Measurements from ENCODE around the gene RAB3GAP1. TPM values are rescaled to one million over a fixed set of nuclear protein-coding genes. Genes with fewer than 3 reads are reported as not detected.

RAB3GAP1 gene
- total RNA-seq, 4 donors from 2014 or later = 46.0 to 54.8 (median 51.1) TPM

GRCh38 chr2:135168204-135168856 is 116.2 kb downstream of the RAB3GAP1 start:
- no peak for TF ChIP-seq CTCF (IDR thresholded peaks at IDR 0.05; ENCODE audit: low read depth)

- TF ChIP-seq CTCF (IDR thresholded peaks at IDR 0.05; ENCODE audit: low read depth) = no peak
These were observed 118.0 kb downstream of the RAB3GAP1 start for GRCh38 chr2:135169900-135170753.

- TF ChIP-seq CTCF (IDR thresholded peaks at IDR 0.05; ENCODE audit: low read depth) = no peak
These were observed 122.1 kb downstream of the RAB3GAP1 start for GRCh38 chr2:135174049-135174809.

- no peak for TF ChIP-seq CTCF (IDR thresholded peaks at IDR 0.05; ENCODE audit: low read depth)
These were observed 122.7 kb downstream of the RAB3GAP1 start for GRCh38 chr2:135174810-135175093.

GRCh38 chr2:135175177-135175576 is 123.1 kb downstream of the RAB3GAP1 start:
- TF ChIP-seq CTCF (IDR thresholded peaks at IDR 0.05; ENCODE audit: low read depth) = no peak

GRCh38 chr2:135179689-135180088 is 127.6 kb downstream of the RAB3GAP1 start:
- no peak for TF ChIP-seq CTCF (IDR thresholded peaks at IDR 0.05; ENCODE audit: low read depth)

GRCh38 chr2:135182190-135182589 is 130.1 kb downstream of the RAB3GAP1 start:
- no peak for TF ChIP-seq CTCF (IDR thresholded peaks at IDR 0.05; ENCODE audit: low read depth)

Measured in subcutaneous adipose tissue (tissue), 4 donors.